H7 (cell line): ENCODE results near the gene SLC27A6. TPM values are rescaled to one million over a fixed set of nuclear protein-coding genes. Genes with fewer than 3 reads are reported as not detected.
"Not testable (repeated sequence)": the region's sequence is repeated elsewhere in the genome, so short reads cannot be mapped to it uniquely, and the experiment has no call there.

Experiments
- DNase-seq: peaks from one replicate; pipeline ENCODE4 v3.0.0; 2012
- H3K27me3 ChIP-seq: 2 replicates; pipeline ENCODE4 v1.6.0; 2011; ENCODE audit warnings: mild to moderate bottlenecking, low read length; ENCODE audit not compliant: control insufficient read depth, insufficient read depth
- H3K36me3 ChIP-seq: replicated peaks from 2 replicates; pipeline ENCODE4 v1.5.1; 2011; ENCODE audit warnings: low read length; ENCODE audit not compliant: control insufficient read depth, insufficient read depth
- H3K4me3 ChIP-seq: 2 replicates; pipeline ENCODE4 v1.5.1; 2011; ENCODE audit warnings: low read depth, mild to moderate bottlenecking, control low read depth, low read length, moderate library complexity; ENCODE audit not compliant: insufficient read depth
- total RNA-seq: library from RNA; depleted of rRNA; stranded (reverse); fragments of >200 nt; shearing (Covaris generic); gene quantifications from 2 replicates; pipeline ENCODE4 v1.2.3, GENCODE V29; 2014

The SLC27A6 gene
- total RNA-seq, 1 experiment from 2014 or later = 0.83 TPM

GRCh38 chr5:129027260-129027659 is 62.0 kb downstream of the SLC27A6 start:
- no peaks in the 10 kb centered on the region for H3K27me3 ChIP-seq
- H3K36me3 ChIP-seq = no peaks in the 10 kb centered on the region
- no peak overlapping the region for H3K4me3 ChIP-seq
- DNase-seq = no peak

- no peak for DNase-seq
- Histone ChIP-seq H3K27me3 (no peaks in the 10 kb centered on the region), H3K36me3 (no peaks in the 10 kb centered on the region), H3K4me3 (no peak overlapping the region)
Measured at GRCh38 chr5:129031886-129032683, 66.8 kb downstream of the SLC27A6 start.

DNA sequence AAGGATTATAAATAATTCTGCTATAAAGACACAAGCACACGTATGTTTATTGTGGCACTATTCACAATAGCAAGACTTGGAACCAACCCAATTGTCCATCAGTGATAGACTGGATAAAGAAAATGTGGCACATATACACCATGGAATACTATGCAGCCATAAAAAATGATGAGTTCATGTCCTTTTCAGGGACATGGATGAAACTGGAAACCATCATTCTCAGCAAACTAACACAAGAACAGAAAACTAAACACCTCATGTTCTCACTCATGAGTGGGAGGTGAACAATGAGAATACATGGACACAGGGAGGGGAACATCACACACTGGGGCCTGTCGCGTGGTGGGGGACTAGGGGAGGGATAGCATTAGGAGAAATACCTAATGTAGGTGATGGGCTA is 71.0 kb downstream of the SLC27A6 start:
- not testable (repeated sequence) for H3K27me3 ChIP-seq, DNase-seq, H3K4me3 ChIP-seq, H3K36me3 ChIP-seq

DNA sequence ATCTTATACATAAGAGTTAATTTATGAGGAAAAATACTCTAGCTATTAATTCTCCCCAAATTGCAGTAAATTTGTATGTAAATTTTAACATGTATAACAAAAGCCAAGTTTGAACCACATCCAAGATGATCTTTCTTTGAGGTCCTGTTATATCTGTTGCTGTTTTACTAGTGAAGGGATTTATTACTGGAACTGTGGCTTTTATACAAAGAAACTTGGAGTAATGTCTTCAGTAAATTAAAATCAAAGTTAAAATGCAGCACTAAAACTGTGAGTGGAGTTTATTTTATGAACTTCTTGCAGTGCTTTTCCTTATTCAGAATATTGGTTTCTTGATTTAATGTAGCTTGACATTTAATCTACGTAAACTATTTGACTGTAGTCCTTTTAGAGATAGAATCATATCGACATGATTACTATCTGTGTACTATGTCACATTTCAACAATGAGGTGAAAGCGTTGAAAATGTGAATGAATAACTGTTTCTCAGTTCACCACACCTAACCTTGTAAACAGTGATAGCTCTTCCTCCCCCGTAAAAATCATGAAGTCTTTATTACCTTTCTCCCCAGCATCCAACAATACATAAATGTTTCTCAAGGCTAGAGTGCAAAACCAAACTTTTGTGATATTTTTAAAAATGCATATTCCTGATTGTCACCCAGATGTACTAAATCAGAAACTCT is 76.1 kb downstream of the SLC27A6 start:
- DNase-seq = no peak
- no peak overlapping the region for H3K4me3 ChIP-seq
- no peaks in the 10 kb centered on the region for H3K27me3 ChIP-seq
- no peaks in the 10 kb centered on the region for H3K36me3 ChIP-seq

DNA sequence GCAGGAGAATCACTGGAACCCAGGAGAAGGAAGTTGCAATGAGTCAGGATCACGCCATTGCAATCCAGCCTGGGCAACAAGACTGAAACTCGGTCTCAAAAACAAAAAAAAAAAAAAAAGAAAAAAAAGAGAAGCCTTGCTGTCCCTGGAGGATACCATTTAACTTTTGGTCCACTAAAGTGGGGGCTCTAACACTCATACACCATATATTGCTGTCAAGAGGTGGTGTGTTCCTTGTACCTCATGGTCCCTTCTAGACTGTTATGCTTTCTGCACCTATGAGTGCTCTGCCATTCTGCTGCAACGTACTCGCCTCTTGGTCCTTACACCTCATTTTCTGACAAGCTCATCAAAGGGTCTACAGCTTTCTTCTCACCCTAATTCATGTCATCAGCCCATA is 77.0 kb downstream of the SLC27A6 start:
- Histone ChIP-seq H3K4me3 (no peak overlapping the region), H3K36me3 (no peaks in the 10 kb centered on the region), H3K27me3 (no peaks in the 10 kb centered on the region)
- DNase-seq = no peak

- no peak for DNase-seq
- no peaks in the 10 kb centered on the region for H3K36me3 ChIP-seq
- H3K27me3 ChIP-seq = no peaks in the 10 kb centered on the region
- H3K4me3 ChIP-seq = no peak overlapping the region
Measured at GRCh38 chr5:129043894-129044293, 78.6 kb downstream of the SLC27A6 start.

DNA sequence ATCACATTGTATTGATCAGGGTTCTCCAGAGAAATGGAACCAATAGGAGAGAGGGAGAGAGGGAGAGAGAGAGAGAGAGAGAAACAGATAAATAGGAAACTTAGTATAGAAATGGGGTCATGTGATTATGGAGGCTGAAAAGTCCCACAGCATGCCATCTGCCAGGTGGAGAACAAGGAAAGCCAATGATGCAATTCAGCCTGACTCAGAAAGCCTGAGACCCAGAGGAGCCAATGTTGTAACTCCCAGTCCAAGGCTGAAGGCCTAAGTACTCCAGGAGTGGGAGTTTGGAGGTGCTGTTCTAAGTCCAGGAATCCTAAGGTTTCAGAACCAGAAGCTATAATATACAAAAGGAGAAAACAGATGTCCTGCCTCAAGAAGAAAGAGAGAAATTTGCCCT is 80.9 kb downstream of the SLC27A6 start:
- H3K4me3 ChIP-seq = no peak overlapping the region
- H3K36me3 ChIP-seq = no peaks in the 10 kb centered on the region
- no peak for DNase-seq
- H3K27me3 ChIP-seq = no peaks in the 10 kb centered on the region

- no peaks in the 10 kb centered on the region for H3K27me3 ChIP-seq
- no peak for DNase-seq
Measured at GRCh38 chr5:129048509-129048908, 83.2 kb downstream of the SLC27A6 start.

GRCh38 chr5:129049126-129049799 is 84.0 kb downstream of the SLC27A6 start:
- no peak for DNase-seq
- H3K4me3 ChIP-seq = no peak overlapping the region
- no peaks in the 10 kb centered on the region for H3K27me3 ChIP-seq
- no peaks in the 10 kb centered on the region for H3K36me3 ChIP-seq

More at GRCh38 chr5:129048509-129048908, 83.2 kb downstream of the SLC27A6 start:
- Histone ChIP-seq H3K4me3 (no peak overlapping the region), H3K36me3 (no peaks in the 10 kb centered on the region)

DNA sequence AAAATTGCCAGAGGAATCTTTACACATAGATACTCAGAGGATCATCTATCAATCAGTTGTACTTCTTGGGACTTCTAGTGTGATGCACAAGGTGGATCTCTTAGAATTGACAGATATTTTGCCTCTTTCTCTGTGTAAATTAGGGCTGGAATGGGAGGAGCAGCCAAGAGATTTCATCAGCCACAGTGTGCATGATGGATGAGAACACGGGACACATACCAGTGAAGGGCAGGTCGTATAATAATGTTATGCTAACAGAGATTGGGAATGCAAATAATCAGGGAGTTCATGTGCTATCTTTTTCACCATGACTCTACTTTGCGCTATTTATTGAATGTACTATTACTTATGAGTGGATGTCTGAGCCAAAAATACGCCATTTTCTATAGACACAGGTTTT is 86.0 kb downstream of the SLC27A6 start:
- DNase-seq = no peak
- Histone ChIP-seq H3K4me3 (no peak overlapping the region), H3K27me3 (no peaks in the 10 kb centered on the region), H3K36me3 (no peaks in the 10 kb centered on the region)

DNA sequence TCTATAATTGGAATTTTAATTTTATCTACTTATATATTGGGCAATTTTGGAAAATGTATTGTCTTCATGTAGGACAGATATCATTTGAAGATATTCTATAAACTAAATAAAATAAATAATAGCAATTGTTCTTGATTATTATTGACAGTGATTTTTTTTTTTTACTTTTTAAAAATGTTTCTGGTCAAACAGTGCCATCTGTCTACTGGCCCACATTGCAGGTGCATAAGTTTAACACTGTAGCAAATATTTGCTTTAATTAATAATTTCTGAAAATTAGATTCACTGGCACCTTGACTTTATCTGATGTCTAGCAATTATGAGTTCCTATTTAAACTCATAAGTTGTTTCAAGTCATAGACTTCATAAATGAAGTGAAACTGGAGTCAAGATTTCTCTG is 88.2 kb downstream of the SLC27A6 start:
- H3K4me3 ChIP-seq = no peak overlapping the region
- DNase-seq = no peak
- no peaks in the 10 kb centered on the region for H3K36me3 ChIP-seq
- no peaks in the 10 kb centered on the region for H3K27me3 ChIP-seq

GRCh38 chr5:129057329-129057728 is 92.0 kb downstream of the SLC27A6 start:
- DNase-seq = no peak
- no peaks in the 10 kb centered on the region for H3K36me3 ChIP-seq

GRCh38 chr5:129061849-129062248 is 96.6 kb downstream of the SLC27A6 start:
- no peak for DNase-seq
- H3K36me3 ChIP-seq = no peaks in the 10 kb centered on the region
- H3K27me3 ChIP-seq = no peaks in the 10 kb centered on the region
- no peak overlapping the region for H3K4me3 ChIP-seq

More at GRCh38 chr5:129057329-129057728, 92.0 kb downstream of the SLC27A6 start:
- no peak overlapping the region for H3K4me3 ChIP-seq
- H3K27me3 ChIP-seq = no peaks in the 10 kb centered on the region

- Histone ChIP-seq H3K36me3 (no peaks in the 10 kb centered on the region), H3K27me3 (no peaks in the 10 kb centered on the region), H3K4me3 (no peak overlapping the region)
- no peak for DNase-seq
Measured at GRCh38 chr5:129063483-129064113, 98.3 kb downstream of the SLC27A6 start.
